CD14-positive monocyte (primary cell): Measurements from ENCODE around the gene FARP1. TPM values are rescaled to one million over a fixed set of nuclear protein-coding genes. Genes with fewer than 3 reads are reported as not detected.

Experiments
- DNase-seq, 3 donors: peaks; one replicate each; pipeline ENCODE4 v3.0.0-alpha.2; 2011 to 2022
- H2AFZ ChIP-seq: 2 replicates; pipeline ENCODE4 v1.6.0; 2012; ENCODE audit warnings: mild to moderate bottlenecking, low read depth, low read length, inconsistent platforms; ENCODE audit not compliant: insufficient read depth, poor library complexity, severe bottlenecking
- H3K27ac ChIP-seq, 2 donors: 1 replicate in 1 of 2; 2 replicates in 1 of 2; pipeline ENCODE4 v1.5.1; 2012 to 2013; ENCODE audit warnings: low read length in 2 of 2, control low read depth in 1 of 2, inconsistent platforms in 1 of 2, low read depth in 1 of 2, mild to moderate bottlenecking in 1 of 2
- H3K27me3 ChIP-seq, 2 donors: one replicate each; pipeline versions ENCODE4 v1.6.0 to v1.6.1; 2011 to 2013; ENCODE audit warnings: low read length in 2 of 2; ENCODE audit not compliant: control insufficient read depth in 2 of 2, insufficient read depth in 2 of 2
- H3K36me3 ChIP-seq, 2 donors: replicated peaks in 1 of 2; 1 replicate in 1 of 2; 2 replicates in 1 of 2; pipeline versions ENCODE4 v1.5.1 to v1.6.1; 2012 to 2013; ENCODE audit warnings: low read length in 2 of 2, control low read depth in 1 of 2, inconsistent platforms in 1 of 2, mild to moderate bottlenecking in 1 of 2; ENCODE audit not compliant: insufficient read depth in 2 of 2, control insufficient read depth in 1 of 2
- H3K4me1 ChIP-seq, 2 donors: 1 replicate in 1 of 2; 2 replicates in 1 of 2; pipeline versions ENCODE4 v1.5.1 to v1.6.1; 2012 to 2013; ENCODE audit warnings: low read length in 2 of 2, control low read depth in 1 of 2, inconsistent platforms in 1 of 2, mild to moderate bottlenecking in 1 of 2, moderate library complexity in 1 of 2; ENCODE audit not compliant: insufficient read depth in 2 of 2, control insufficient read depth in 1 of 2
- H3K4me2 ChIP-seq: replicated peaks from 2 replicates; pipeline ENCODE3; 2012; ENCODE audit warnings: low read length, moderate library complexity, mild to moderate bottlenecking; ENCODE audit not compliant: poor library complexity, severe bottlenecking; ENCODE audit errors: extremely low read depth
- H3K4me3 ChIP-seq, 3 experiments: fragments of 200-600 bp in 1 of 3; sonication (generic) in 1 of 3; replicated peaks in 1 of 3; 1 replicate in 2 of 3; 2 replicates in 1 of 3; pipeline ENCODE4 v1.5.1; 2011 to 2013; ENCODE audit warnings: low read length in 3 of 3, mild to moderate bottlenecking in 3 of 3, control low read depth in 2 of 3, low read depth in 2 of 3, inconsistent platforms in 1 of 3, moderate library complexity in 1 of 3
- H3K79me2 ChIP-seq: 2 replicates; pipeline ENCODE4 v1.6.0; 2012; ENCODE audit warnings: mild to moderate bottlenecking, control low read depth, inconsistent platforms, low read length, moderate library complexity; ENCODE audit not compliant: insufficient read depth
- H3K9ac ChIP-seq: 2 replicates; pipeline ENCODE4 v1.6.0; 2017; ENCODE audit warnings: low read length, mild to moderate bottlenecking; ENCODE audit not compliant: insufficient read depth, poor library complexity, severe bottlenecking
- H3K9me3 ChIP-seq, 2 donors: replicated peaks in 1 of 2; 1 replicate in 1 of 2; 2 replicates in 1 of 2; pipeline versions ENCODE4 v1.5.1 to v1.6.1; 2012 to 2013; ENCODE audit warnings: low read length in 2 of 2, control low read depth in 1 of 2; ENCODE audit not compliant: control insufficient read depth in 1 of 2, insufficient read depth in 1 of 2
- H4K20me1 ChIP-seq: 2 replicates; pipeline ENCODE4 v1.6.0; 2012; ENCODE audit warnings: mild to moderate bottlenecking, low read length, control low read depth, moderate library complexity; ENCODE audit not compliant: insufficient read depth
- H3K27ac Mint-ChIP-seq, 7 donors: one replicate each; pipeline ENCODE4 v1.8.0; 2020; ENCODE audit warnings: mild to moderate bottlenecking in 7 of 7, mixed read lengths in 7 of 7, moderate library complexity in 6 of 7, inconsistent platforms in 2 of 7
- H3K27me3 Mint-ChIP-seq, 3 donors: one replicate each; pipeline ENCODE4 v1.8.0; 2021 to 2022; ENCODE audit warnings: low read depth in 3 of 3, mild to moderate bottlenecking in 3 of 3, mixed read lengths in 3 of 3, moderate library complexity in 3 of 3, inconsistent platforms in 1 of 3
- H3K36me3 Mint-ChIP-seq, 2 donors: one replicate each; pipeline ENCODE4 v1.8.0; 2020; ENCODE audit warnings: mixed read lengths in 2 of 2, inconsistent platforms in 1 of 2, mild to moderate bottlenecking in 1 of 2
- H3K4me1 Mint-ChIP-seq: one replicate; pipeline ENCODE4 v1.8.0; 2020; ENCODE audit warnings: mild to moderate bottlenecking, mixed read lengths
- H3K4me3 Mint-ChIP-seq, 2 donors: one replicate each; pipeline ENCODE4 v1.8.0; 2020; ENCODE audit warnings: mild to moderate bottlenecking in 2 of 2, mixed read lengths in 2 of 2, moderate library complexity in 1 of 2
- H3K9me3 Mint-ChIP-seq, 7 donors: one replicate each; pipeline ENCODE4 v1.8.0; 2020 to 2022; ENCODE audit warnings: mixed read lengths in 7 of 7, mild to moderate bottlenecking in 6 of 7, moderate library complexity in 6 of 7, inconsistent platforms in 2 of 7
- WGBS: methylation state at CpG from one replicate; pipeline ENCODE4 v1.1.5; 2013; ENCODE audit warnings: missing lambda C conversion rate; ENCODE audit not compliant: insufficient coverage; 5-methylcytosine and 5-hydroxymethylcytosine counted together
- intact Hi-C, 2 donors: fragments of 100-400 bp; cut with micrococcal nuclease; formaldehyde crosslinking; loops; one replicate each; pipeline versions ENCODE4 v1.15.0 to v1.15.1; 2023
- polyA plus RNA-seq, 3 donors: library from polyadenylated mRNA; depleted of rRNA in 1 of 3; unstranded in 2 of 3; stranded (reverse) in 1 of 3; fragments of 300-500 nt in 2 of 3; fragments of >200 nt in 1 of 3; fragmentation: Illumina TruSeq in 2 of 3; gene quantifications; 1 replicate in 2 of 3; 2 replicates in 1 of 3; pipeline ENCODE4 v1.2.3, GENCODE V29; 2012 to 2021
- TF ChIP-seq, protein P1 (sequence below): fragments of 200-600 bp; IDR thresholded peaks from one replicate; pipeline ENCODE4 v1.8.0; 2022; ENCODE audit warnings: antibody characterized with exemption, mild to moderate bottlenecking

FARP1 gene
- polyA plus RNA-seq, 3 donors: 0.01 to 0.16 (median 0.12) TPM

DNA sequence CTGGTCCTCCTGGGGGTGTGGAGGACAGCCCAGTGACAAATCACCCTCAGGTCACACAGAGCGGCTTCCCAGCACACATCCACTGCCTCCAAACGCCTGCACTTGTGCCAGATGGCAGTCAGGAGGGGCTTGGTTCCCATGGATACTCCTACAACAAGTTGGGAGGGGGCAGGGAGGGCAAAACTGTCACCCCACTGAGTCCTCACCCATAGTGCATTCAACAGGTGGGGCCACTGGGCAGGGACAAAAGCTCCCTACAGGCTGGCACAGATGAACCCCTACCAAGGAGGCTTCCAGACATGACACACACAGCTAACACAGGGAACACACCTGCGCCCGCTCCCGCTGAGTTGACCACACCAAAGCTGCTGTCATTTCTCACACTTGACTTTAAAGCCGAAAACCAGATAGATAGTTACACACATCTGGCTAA, 313.5 kb downstream of the FARP1 start:
- peaks cover 89 to 98% of the 10 kb centered on the region in 2 donors for H3K36me3 Mint-ChIP-seq

DNA sequence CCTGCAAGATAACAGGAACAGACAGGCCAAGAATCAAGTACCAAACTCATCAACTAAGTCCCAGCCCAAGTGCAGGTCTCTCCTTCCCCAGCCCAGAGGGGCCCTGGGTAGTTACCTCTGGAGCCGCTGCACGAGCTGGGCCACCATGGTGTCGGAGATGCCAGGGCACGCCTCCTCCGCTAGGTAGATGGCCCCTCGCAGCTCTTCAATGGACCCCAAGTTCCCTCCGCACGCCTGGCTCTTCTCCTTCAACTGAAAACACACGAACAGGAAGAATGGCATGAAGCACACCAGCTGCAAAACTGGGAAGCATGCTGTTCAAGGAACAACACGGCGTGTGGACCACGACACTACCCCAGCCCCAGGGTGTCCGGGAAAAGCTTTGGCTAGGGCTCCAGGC, 314.2 kb downstream of the FARP1 start:
- Histone ChIP-seq H3K36me3 (peaks cover 91 to 100% of the 10 kb centered on the region in 2 donors), H3K27ac (no peak overlapping the region), H3K9me3 (no peaks in the 10 kb centered on the region), H3K4me2 (no peak overlapping the region), H3K4me1 (no peaks in the 10 kb centered on the region), H3K4me3 (no peak overlapping the region), H3K27me3 (no peaks in the 10 kb centered on the region), H4K20me1 (peaks cover 64% of the 10 kb centered on the region), H3K9ac (no peak overlapping the region), H3K79me2 (no peaks in the 10 kb centered on the region), H2AFZ (no peak overlapping the region)
- H3K4me3 Mint-ChIP-seq: no peak overlapping the region
- no peaks in the 10 kb centered on the region for H3K9me3 Mint-ChIP-seq
- TF ChIP-seq, protein P1, sequence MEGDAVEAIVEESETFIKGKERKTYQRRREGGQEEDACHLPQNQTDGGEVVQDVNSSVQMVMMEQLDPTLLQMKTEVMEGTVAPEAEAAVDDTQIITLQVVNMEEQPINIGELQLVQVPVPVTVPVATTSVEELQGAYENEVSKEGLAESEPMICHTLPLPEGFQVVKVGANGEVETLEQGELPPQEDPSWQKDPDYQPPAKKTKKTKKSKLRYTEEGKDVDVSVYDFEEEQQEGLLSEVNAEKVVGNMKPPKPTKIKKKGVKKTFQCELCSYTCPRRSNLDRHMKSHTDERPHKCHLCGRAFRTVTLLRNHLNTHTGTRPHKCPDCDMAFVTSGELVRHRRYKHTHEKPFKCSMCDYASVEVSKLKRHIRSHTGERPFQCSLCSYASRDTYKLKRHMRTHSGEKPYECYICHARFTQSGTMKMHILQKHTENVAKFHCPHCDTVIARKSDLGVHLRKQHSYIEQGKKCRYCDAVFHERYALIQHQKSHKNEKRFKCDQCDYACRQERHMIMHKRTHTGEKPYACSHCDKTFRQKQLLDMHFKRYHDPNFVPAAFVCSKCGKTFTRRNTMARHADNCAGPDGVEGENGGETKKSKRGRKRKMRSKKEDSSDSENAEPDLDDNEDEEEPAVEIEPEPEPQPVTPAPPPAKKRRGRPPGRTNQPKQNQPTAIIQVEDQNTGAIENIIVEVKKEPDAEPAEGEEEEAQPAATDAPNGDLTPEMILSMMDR: no peak
- WGBS: 95% methylated on average over 12 of the region's 13 CpGs
- intact Hi-C loops: no loop called here
- peak overlapping the region in 2 of 7 donors; percentile 47 to 72 for H3K27ac Mint-ChIP-seq
- peaks cover 88 to 98% of the 10 kb centered on the region in 2 donors for H3K36me3 Mint-ChIP-seq
- H3K27me3 Mint-ChIP-seq: no peaks in the 10 kb centered on the region
- no peaks in the 10 kb centered on the region for H3K4me1 Mint-ChIP-seq
- no peak for DNase-seq

More for the DNA sequence above, 313.5 kb downstream of the FARP1 start:
- H3K4me3 Mint-ChIP-seq: no peak overlapping the region
- no peaks in the 10 kb centered on the region for H3K27me3 ChIP-seq
- intact Hi-C loops: no loop called here
- no peaks in the 10 kb centered on the region for H3K9me3 Mint-ChIP-seq
- no peaks in the 10 kb centered on the region for H3K79me2 ChIP-seq
- H4K20me1 ChIP-seq: peaks cover 58% of the 10 kb centered on the region
- H3K4me2 ChIP-seq: no peak overlapping the region
- no peak overlapping the region for H2AFZ ChIP-seq
- no peaks in the 10 kb centered on the region for H3K4me1 ChIP-seq
- TF ChIP-seq, protein P1: no peak
- H3K4me3 ChIP-seq: no peak overlapping the region
- H3K27me3 Mint-ChIP-seq: no peaks in the 10 kb centered on the region
- DNase-seq: no peak
- no peaks in the 10 kb centered on the region for H3K9me3 ChIP-seq
- H3K36me3 ChIP-seq: peaks cover 90 to 100% of the 10 kb centered on the region in 2 donors
- 93% methylated on average over 3 of the region's 6 CpGs for WGBS
- H3K27ac Mint-ChIP-seq: peak overlapping the region in 1 of 7 donors; percentile 68
- no peak overlapping the region for H3K9ac ChIP-seq
- no peaks in the 10 kb centered on the region for H3K4me1 Mint-ChIP-seq
- no peak overlapping the region for H3K27ac ChIP-seq
